ENCODE measurements around the gene JCHAIN. TPM values are rescaled to one million over a fixed set of nuclear protein-coding genes. Genes with fewer than 3 reads are reported as not detected.

Gene JCHAIN
- total and polyA plus RNA-seq, 2 of the 13 experiments (the other 11 are each of a cell fraction or from before 2014, with no cell fraction given): not detected

- TF ChIP-seq GABPB1 (CRISPR knock-in tag; IDR thresholded peaks at IDR 0.05): no peak
Measured at GRCh38 chr4:70624226-70624793, 42.0 kb downstream of the JCHAIN start (continued).

GRCh38 chr4:70623323-70623722, 43.0 kb downstream of the JCHAIN start:
- Histone ChIP-seq H3K36me3 (replicated peaks in 1 of 2; ENCODE audit: control insufficient read depth in 1 of 2, insufficient read depth in 2 of 2, low read length in 2 of 2) (no peaks in the 10 kb centered on the region), H3K79me2 (ENCODE audit: insufficient read depth, low read length) (no peaks in the 10 kb centered on the region), H3K9ac (ENCODE audit: insufficient read depth, low read depth, low read length) (no peak overlapping the region), H3K27me3 (ENCODE audit: control insufficient read depth in 1 of 2, insufficient read depth in 2 of 2, low read length in 2 of 2) (no peaks in the 10 kb centered on the region), H3K9me3 (ENCODE audit: low read length) (no peaks in the 10 kb centered on the region), H3K27ac (ENCODE audit: extremely low read length, insufficient read depth, low read length) (no peak overlapping the region), H3K4me1 (ENCODE audit: insufficient read depth, low read length) (no peaks in the 10 kb centered on the region), H3K4me3 (replicated peaks in 1 of 3; ENCODE audit: insufficient read depth in 1 of 3, low read depth in 2 of 3, low read length in 3 of 3) (no peak overlapping the region), H3K4me2 (ENCODE audit: low read depth, low read length) (no peak overlapping the region), H2AFZ (ENCODE audit: low read length) (no peak overlapping the region), H4K20me1 (ENCODE audit: insufficient read depth, low read length) (no peaks in the 10 kb centered on the region)
- intact Hi-C loops (cut with micrococcal nuclease; ENCODE audit: unreplicated experiment) (no loop called here), in situ Hi-C loops (cut with HindIII; ENCODE audit: extremely low pct_ligation_motif_present, low pct_unique_long_range_greater_than_20kb) (no loop called here)
- ChIA-PET CTCF (ENCODE audit: low intra/inter-chr PET ratio, low total read pairs) (no interaction called here), POLR2A (no interaction called here)
- no TSS peak for BruUV-seq (replicated peaks)
- DNase-seq (ENCODE audit: low spot score): no peak
- no peak for TF ChIP-seq ATF2 (CRISPR knock-in tag; IDR thresholded peaks at IDR 0.05)
- TF ChIP-seq TRAFD1 (CRISPR knock-in tag; IDR thresholded peaks at IDR 0.05; ENCODE audit: borderline replicate concordance): no peak
- TF ChIP-seq ZNF337 (CRISPR knock-in tag; IDR thresholded peaks at IDR 0.05; ENCODE audit: borderline replicate concordance, low read depth): no peak
- TF ChIP-seq HIVEP1 (CRISPR knock-in tag; IDR thresholded peaks at IDR 0.05): no peak
- no peak for TF ChIP-seq ZXDC (CRISPR knock-in tag; IDR thresholded peaks at IDR 0.05)
- WGBS (ENCODE audit: low lambda C conversion rate): 62% methylated on average over 3 of the region's 3 CpGs
- ATAC-seq: peak; percentile 31; the same call in 1 of the 3 replicates
- no peak for FAIRE-seq
